A549 (cell line): ENCODE results near the gene TMEM248. TPM values are rescaled to one million over a fixed set of nuclear protein-coding genes. Genes with fewer than 3 reads are reported as not detected.

Source experiments
- ATAC-seq, 2 experiments: fragments of 200-7000 bp in 1 of 2; fragments of >200 bp in 1 of 2; cut with Nextera tagmentation in 1 of 2; cut with Tn5 transposase in 1 of 2; 3 replicates each; pipeline versions ENCODE4 v1.8.0 to v1.9.1; 2018 to 2020; ENCODE audit warnings: mild to moderate bottlenecking in 1 of 2, moderate library complexity in 1 of 2
- CTCF ChIA-PET: fragments of 300-600 bp; sonication (Branson Sonifier 250); formaldehyde crosslinking; extraction: SDS; loops from one replicate; lab custom pipeline; 2021; ENCODE audit warnings: antibody characterized with exemption, inconsistent platforms; lab: Yijun Ruan, JAX
- POLR2A ChIA-PET: fragments of 350-600 bp; formaldehyde crosslinking; extraction: SDS; loops from one replicate; lab custom pipeline; 2021; ENCODE audit warnings: antibody characterized with exemption, inconsistent platforms; lab: Yijun Ruan, JAX
- DNase-seq, 2 experiments: peaks; one replicate each; pipeline versions ENCODE4 v3.0.0 to v3.0.0-alpha.2; 2011 to 2016; ENCODE audit warnings: low read depth in 1 of 2, low spot score in 1 of 2
- FAIRE-seq: peaks from 2 replicates; lab custom pipeline; 2011; peaks lifted over from hg19 to GRCh38; lab: Jason Lieb, UNC
- H3K27ac ChIP-seq, 2 experiments: fragments of >200 bp; sonication (Bioruptor Twin); formaldehyde crosslinking; 3 replicates each; pipeline ENCODE4 v1.5.1; 2016 to 2017
- H3K4me1 ChIP-seq: fragments of >200 bp; sonication (Bioruptor Twin); formaldehyde crosslinking; 3 replicates; pipeline ENCODE4 v1.6.1; 2016
- H3K4me2 ChIP-seq: fragments of >200 bp; sonication (Bioruptor Twin); formaldehyde crosslinking; 3 replicates; pipeline ENCODE4 v1.6.1; 2016
- H3K4me3 ChIP-seq: fragments of >200 bp; sonication (Bioruptor Twin); formaldehyde crosslinking; 3 replicates; pipeline ENCODE4 v1.5.1; 2016
- H3K9me3 ChIP-seq: fragments of >200 bp; sonication (Bioruptor Twin); formaldehyde crosslinking; 3 replicates; pipeline ENCODE4 v1.6.1; 2016
- BHLHE40 ChIP-seq: IDR thresholded peaks from 2 replicates; pipeline ENCODE4 v1.6.1; 2012; ENCODE audit warnings: low read depth, low read length, inconsistent platforms
- CHD2 ChIP-seq: fragments of 150-350 bp; IDR thresholded peaks from 2 replicates; pipeline ENCODE4 v1.6.1; 2014; ENCODE audit warnings: low read length; ENCODE audit not compliant: partially characterized antibody
- CTCF ChIP-seq: fragments of >200 bp; sonication (Bioruptor Twin); formaldehyde crosslinking; IDR thresholded peaks from 3 replicates; pipeline ENCODE4 v1.5.1; 2016
- E2F6 ChIP-seq: IDR thresholded peaks from 2 replicates; pipeline ENCODE4 v1.6.1; 2012; ENCODE audit warnings: low read depth, borderline replicate concordance
- EP300 ChIP-seq, 2 experiments: fragments of >200 bp; sonication (Bioruptor Twin); formaldehyde crosslinking; IDR thresholded peaks; 2 replicates in 1 of 2; 3 replicates in 1 of 2; pipeline ENCODE4 v1.6.1; 2016 to 2017
- ESRRA ChIP-seq: fragments of 150-350 bp; IDR thresholded peaks from 2 replicates; pipeline ENCODE4 v1.6.1; 2014; ENCODE audit warnings: mild to moderate bottlenecking, low read length, borderline replicate concordance
- FOSL2 ChIP-seq, 2 experiments: fragments of 450-650 bp in 1 of 2; fragments of >200 bp in 1 of 2; sonication (Bioruptor Twin) in 1 of 2; formaldehyde crosslinking; IDR thresholded peaks; 2 replicates each; pipeline versions ENCODE4 v1.5.0 to v1.6.1; 2016 to 2020; ENCODE audit warnings: mild to moderate bottlenecking in 1 of 2, moderate library complexity in 1 of 2
- HDAC2 ChIP-seq: fragments of 200-600 bp; sonication (generic); IDR thresholded peaks from 2 replicates; pipeline ENCODE4 v1.6.1; 2016
- HMGXB4 ChIP-seq: fragments of 250-450 bp; sonication (Bioruptor Pico); IDR thresholded peaks from 2 replicates; pipeline ENCODE4 v1.5.0; 2021; ENCODE audit warnings: mild to moderate bottlenecking, moderate library complexity, borderline replicate concordance
- HOXB13 ChIP-seq: fragments of 250-450 bp; sonication (Bioruptor Pico); IDR thresholded peaks from 2 replicates; pipeline ENCODE4 v1.5.0; 2020; ENCODE audit warnings: low read depth, mild to moderate bottlenecking, moderate library complexity
- JUN ChIP-seq, 2 experiments: fragments of >200 bp; sonication (Bioruptor Twin); formaldehyde crosslinking; IDR thresholded peaks; 2 replicates in 1 of 2; 3 replicates in 1 of 2; pipeline ENCODE4 v1.6.1; 2016 to 2017
- JUNB ChIP-seq: fragments of >200 bp; sonication (Bioruptor Twin); formaldehyde crosslinking; IDR thresholded peaks from 2 replicates; pipeline ENCODE4 v1.6.1; 2016
- KDM5A ChIP-seq: fragments of 200-600 bp; sonication (generic); IDR thresholded peaks from 2 replicates; pipeline ENCODE4 v1.6.1; 2016; ENCODE audit warnings: antibody characterized with exemption, mild to moderate bottlenecking
- NPAS2 ChIP-seq: fragments of 250-450 bp; sonication (Bioruptor Pico); IDR thresholded peaks from 2 replicates; pipeline ENCODE4 v1.8.0; 2022; ENCODE audit warnings: mild to moderate bottlenecking, moderate library complexity, borderline replicate concordance
- POLR2A ChIP-seq: IDR thresholded peaks from 2 replicates; pipeline ENCODE4 v1.6.1; 2012; ENCODE audit warnings: mild to moderate bottlenecking, low read length
- POLR2AphosphoS2 ChIP-seq: conservative IDR thresholded peaks from 2 replicates; pipeline ENCODE4 v1.6.1; 2012; ENCODE audit warnings: low read length, improper control_type of control experiment, inconsistent platforms
- REST ChIP-seq: fragments of 200-600 bp; sonication (generic); IDR thresholded peaks from 2 replicates; pipeline ENCODE4 v1.6.1; 2016; ENCODE audit warnings: antibody characterized with exemption, mild to moderate bottlenecking, moderate library complexity
- RNF2 ChIP-seq: fragments of 200-600 bp; sonication (generic); IDR thresholded peaks from 2 replicates; pipeline ENCODE4 v1.6.1; 2016; ENCODE audit warnings: low read depth, mild to moderate bottlenecking, antibody characterized with exemption, moderate library complexity, borderline replicate concordance
- SMC3 ChIP-seq: fragments of >200 bp; sonication (Bioruptor Twin); formaldehyde crosslinking; IDR thresholded peaks from 3 replicates; pipeline ENCODE4 v1.6.1; 2018; ENCODE audit warnings: inconsistent platforms
- SREBF2 ChIP-seq: fragments of 450-650 bp; IDR thresholded peaks from 2 replicates; pipeline ENCODE4 v1.6.1; 2014; ENCODE audit warnings: mild to moderate bottlenecking, moderate library complexity
- USF2 ChIP-seq: fragments of 450-650 bp; IDR thresholded peaks from 2 replicates; pipeline ENCODE4 v1.6.1; 2014; ENCODE audit warnings: antibody characterized with exemption
- ZNF302 ChIP-seq: fragments of 250-450 bp; sonication (Bioruptor Pico); IDR thresholded peaks from 2 replicates; pipeline ENCODE4 v1.9.0; 2021; ENCODE audit warnings: inconsistent platforms, mild to moderate bottlenecking, moderate library complexity
- ZSCAN20 ChIP-seq: fragments of 250-450 bp; sonication (Bioruptor Pico); IDR thresholded peaks from 2 replicates; pipeline ENCODE4 v1.8.0; 2022; ENCODE audit warnings: mild to moderate bottlenecking, moderate library complexity
- WGBS: methylation state at CpG from one replicate; pipeline ENCODE4 v1.1.6; 2017; ENCODE audit errors: missing lambda C conversion rate; 5-methylcytosine and 5-hydroxymethylcytosine counted together
- polyA plus RNA-seq, 4 experiments: library from polyadenylated mRNA; depleted of rRNA in 3 of 4; stranded (reverse); fragments of >200 nt; fragmentation: RNase III in 1 of 4; extraction: RNeasy Plus Mini Kit Qiagen cat#74134 plus additional on column Dnase treatment in 1 of 4; gene quantifications; 2 replicates in 3 of 4; 3 replicates in 1 of 4; pipeline ENCODE4 v1.2.3, GENCODE V29; 2011 to 2017

Gene TMEM248
- polyA plus RNA-seq, 2 of the 4 experiments (the other 2 are of a cell fraction) = 53.7 to 128 TPM

DNA sequence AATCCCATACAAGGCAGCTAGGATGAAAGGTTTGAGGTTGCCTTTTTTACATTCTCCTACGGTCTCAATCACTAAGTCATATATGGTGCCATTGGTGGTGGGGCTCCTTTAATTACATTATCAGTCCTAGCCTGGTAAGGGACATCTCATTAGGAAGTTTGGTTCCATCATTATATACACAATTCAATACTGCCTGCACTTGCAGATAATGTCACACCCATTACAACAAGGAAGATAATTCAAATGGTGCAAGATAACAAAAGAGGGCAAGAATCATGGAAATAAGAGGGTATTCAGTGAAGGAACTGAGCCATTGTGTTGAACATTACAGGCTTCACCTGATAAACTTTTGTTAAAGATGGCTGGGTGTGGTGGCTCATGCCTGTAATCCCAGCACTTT lies 1.7 kb upstream of the TMEM248 start:
- no peak for TF ChIP-seq POLR2A
- TF ChIP-seq CHD2 = no peak
- no peak for TF ChIP-seq SMC3
- TF ChIP-seq JUNB = no peak
- TF ChIP-seq POLR2AphosphoS2 = no peak
- no peak for TF ChIP-seq E2F6
- no peak for TF ChIP-seq ESRRA
- TF ChIP-seq CTCF = no peak
- no peak for DNase-seq
- Histone ChIP-seq H3K27ac (no peak overlapping the region), H3K4me2 (no peak overlapping the region), H3K4me3 (no peak overlapping the region), H3K9me3 (no peaks in the 10 kb centered on the region), H3K4me1 (peaks cover 21% of the 10 kb centered on the region; the same call in 1 of the 3 replicates)
- 81% methylated on average over 1 of the region's 1 CpG for WGBS
- no peak for FAIRE-seq
- CTCF ChIA-PET = interaction anchor here (1.2 kb wide), 1 partner anchor 13 kb away, joined by 3 read pairs; no protein-coding TSS in a partner anchor
- POLR2A ChIA-PET = no interaction called here
- ATAC-seq = no peak

DNA sequence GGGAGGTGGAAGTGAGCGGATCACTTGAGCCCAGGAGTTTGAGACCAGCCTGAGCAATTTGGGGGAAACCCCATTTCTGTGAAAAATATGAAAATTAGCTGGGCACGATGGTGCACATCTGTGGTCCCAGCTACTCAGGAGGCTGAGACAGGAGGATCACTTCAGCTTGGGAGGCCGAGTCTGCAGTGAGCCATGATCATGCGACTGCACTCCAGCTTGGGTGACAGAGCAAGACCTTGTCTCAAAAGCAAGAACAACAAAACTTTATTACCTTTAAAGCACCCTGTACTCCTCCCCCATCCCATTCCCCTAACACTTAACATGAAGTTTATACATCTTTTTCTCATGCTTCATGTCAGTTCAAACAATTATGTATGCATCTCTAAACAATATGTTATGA lies 1.3 kb upstream of the TMEM248 start:
- peak overlapping the region; percentile 86 for H3K4me2 ChIP-seq
- WGBS = 92% methylated on average over 4 of the region's 4 CpGs
- no peak overlapping the region; a peak in 1 of 6 replicates for H3K27ac ChIP-seq
- ChIA-PET POLR2A (no interaction called here), CTCF (interaction anchor here (1.2 kb wide), 1 partner anchor 14 kb away, joined by 3 read pairs; no protein-coding TSS in a partner anchor)
- FAIRE-seq = no peak
- ATAC-seq = no peak
- TF ChIP-seq ZNF302 (CRISPR knock-in tag) (no peak), SREBF2 (no peak), EP300 (IDR thresholded peaks at IDR 0.05) (no peak), NPAS2 (no peak), POLR2A (no peak), BHLHE40 (no peak), FOSL2 (IDR thresholded peaks at IDR 0.05) (no peak), FOSL2 (CRISPR knock-in tag; IDR thresholded peaks at IDR 0.05) (no peak), USF2 (no peak), CHD2 (no peak), CTCF (no peak), JUNB (no peak), ESRRA (no peak), HMGXB4 (CRISPR knock-in tag) (no peak), ZSCAN20 (CRISPR knock-in tag) (no peak), JUN (IDR thresholded peaks at IDR 0.05) (no peak), KDM5A (no peak), RNF2 (no peak), REST (no peak), HDAC2 (no peak), HOXB13 (no peak)
- H3K9me3 ChIP-seq = no peaks in the 10 kb centered on the region
- DNase-seq = no peak
- H3K4me3 ChIP-seq = no peak overlapping the region; the same call in 2 of the 3 replicates
- H3K4me1 ChIP-seq = peaks cover 21% of the 10 kb centered on the region; the same call in 1 of the 3 replicates
